Activated naive CD4-positive, alpha-beta T cell treated with anti-CD3 and anti-CD28 coated beads for 36 hours (primary cell): ENCODE results near the gene ZNF621. TPM values are rescaled to one million over a fixed set of nuclear protein-coding genes. Genes with fewer than 3 reads are reported as not detected.
A peak's percentile ranks its signal among the peaks of the same experiment; 100 is the strongest.
"Not testable (repeated sequence)": the region's sequence is repeated elsewhere in the genome, so short reads cannot be mapped to it uniquely, and the experiment has no call there.

Experiments
- CTCF ChIA-PET: fragments of 350-600 bp; sonication (Branson Sonifier 250); formaldehyde crosslinking; loops from one replicate; lab custom pipeline; 2021; ENCODE audit warnings: antibody characterized with exemption; lab: Charles Lee
- DNase-seq: peaks from one replicate; pipeline ENCODE4 v3.0.0-alpha.2; 2020
- H3K27ac Mint-ChIP-seq: one replicate; pipeline ENCODE4 v1.8.0; 2021; ENCODE audit warnings: mild to moderate bottlenecking, mixed read lengths
- H3K27me3 Mint-ChIP-seq: one replicate; pipeline ENCODE4 v1.8.0; 2021; ENCODE audit warnings: low read depth, mixed read lengths
- H3K36me3 Mint-ChIP-seq: one replicate; pipeline ENCODE4 v1.8.0; 2021; ENCODE audit warnings: low read depth, mixed read lengths
- H3K4me1 Mint-ChIP-seq: one replicate; pipeline ENCODE4 v1.8.0; 2021; ENCODE audit warnings: low read depth, mixed read lengths
- H3K4me3 Mint-ChIP-seq: one replicate; pipeline ENCODE4 v1.8.0; 2021; ENCODE audit warnings: mild to moderate bottlenecking, moderate library complexity, mixed read lengths
- H3K9me3 Mint-ChIP-seq: one replicate; pipeline ENCODE4 v1.8.0; 2021; ENCODE audit warnings: mixed read lengths
- intact Hi-C: fragments of 100-400 bp; cut with micrococcal nuclease; formaldehyde crosslinking; loops from one replicate; pipeline ENCODE4 v1.15.1; 2023
- total RNA-seq, 2 experiments: library from RNA; stranded (reverse); gene quantifications; one replicate each; pipeline ENCODE4 v1.2.3, GENCODE V29; 2021

Gene ZNF621
- total RNA-seq, 2 experiments from 2014 or later, result 16.4 to 17.7 TPM

DNA sequence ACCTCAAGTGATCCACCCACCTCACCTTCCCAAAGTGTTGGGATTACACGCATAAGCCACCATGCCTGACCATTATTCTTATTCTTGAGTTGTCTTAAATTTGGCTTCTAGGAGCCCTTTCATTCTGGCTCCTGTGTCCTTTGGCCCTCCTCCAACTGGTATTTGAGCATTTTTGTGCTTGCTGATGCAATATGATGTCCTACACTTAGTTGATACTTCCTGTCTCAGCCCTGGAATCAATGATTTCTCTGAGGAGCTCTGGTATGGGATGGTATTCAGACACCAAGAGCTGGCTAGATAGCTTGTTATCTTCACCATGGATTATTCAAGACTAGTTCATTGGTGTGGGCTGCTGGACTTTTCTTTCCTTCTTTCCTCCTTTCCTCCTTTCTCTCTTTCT is 25.4 kb downstream of the ZNF621 start:
- intact Hi-C loops, result no loop called here

DNA sequence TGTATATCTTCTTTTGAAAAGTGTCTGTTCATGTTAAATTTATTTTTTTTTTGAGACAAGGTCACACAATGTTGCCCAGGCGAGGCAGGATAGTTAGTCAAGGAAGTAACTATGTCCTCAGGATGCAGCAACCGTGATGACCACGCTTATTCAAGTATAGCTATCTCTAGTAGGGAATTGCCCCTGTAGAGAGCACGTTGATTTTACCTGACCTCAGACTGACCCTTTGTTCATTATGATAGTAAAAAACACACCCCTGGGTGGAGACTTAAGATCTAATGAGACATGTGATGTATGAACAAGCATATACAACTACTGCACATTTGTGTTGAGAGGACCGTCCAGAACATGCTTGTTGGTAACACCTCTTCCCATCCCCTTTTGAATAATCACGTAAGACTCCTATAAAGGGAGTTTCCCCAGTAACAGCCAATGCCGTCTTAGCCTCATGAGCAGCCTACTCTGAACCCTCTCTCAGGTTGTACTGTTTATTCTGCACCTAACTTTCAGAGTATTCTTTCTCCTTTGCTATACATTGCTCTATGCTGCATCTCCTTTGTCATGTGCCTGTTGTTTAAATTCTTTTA is 32.9 kb downstream of the ZNF621 start:
- H3K4me1 Mint-ChIP-seq, result no peaks in the 10 kb centered on the region
- H3K9me3 Mint-ChIP-seq, result peaks cover 3% of the 10 kb centered on the region
- no peaks in the 10 kb centered on the region for H3K27me3 Mint-ChIP-seq
- H3K36me3 Mint-ChIP-seq, result peaks cover 1% of the 10 kb centered on the region
- intact Hi-C loops, result no loop called here
- CTCF ChIA-PET, result no interaction called here
- DNase-seq, result no peak
- no peak overlapping the region for H3K4me3 Mint-ChIP-seq
- no peak overlapping the region for H3K27ac Mint-ChIP-seq

More for the DNA sequence above, 25.4 kb downstream of the ZNF621 start:
- no peak overlapping the region for H3K4me3 Mint-ChIP-seq
- H3K9me3 Mint-ChIP-seq, result no peaks in the 10 kb centered on the region
- DNase-seq, result no peak
- CTCF ChIA-PET, result no interaction called here
- H3K4me1 Mint-ChIP-seq, result no peaks in the 10 kb centered on the region
- H3K27me3 Mint-ChIP-seq, result no peaks in the 10 kb centered on the region
- no peak overlapping the region for H3K27ac Mint-ChIP-seq
- no peaks in the 10 kb centered on the region for H3K36me3 Mint-ChIP-seq

DNA sequence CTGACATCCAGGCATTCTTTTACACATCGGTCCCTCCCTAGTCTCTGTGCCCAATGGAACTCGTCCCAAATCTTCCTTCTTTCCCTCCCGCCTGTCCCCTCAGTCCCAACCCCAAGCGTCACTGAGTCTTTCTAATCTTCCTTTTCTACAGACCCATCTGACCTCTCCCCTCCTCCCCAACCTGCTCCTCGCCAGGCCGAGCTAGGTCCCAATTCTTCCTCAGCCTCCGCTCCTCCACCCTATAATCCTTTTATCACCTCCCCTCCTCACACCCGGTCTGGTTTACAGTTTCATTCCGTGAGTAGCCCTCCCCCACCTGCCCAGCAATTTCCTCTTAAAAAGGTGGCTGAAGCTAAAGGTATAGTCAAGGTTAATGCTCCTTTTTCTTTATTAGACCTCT is 37.7 kb downstream of the ZNF621 start:
- not testable (repeated sequence) for H3K4me3 Mint-ChIP-seq

DNA sequence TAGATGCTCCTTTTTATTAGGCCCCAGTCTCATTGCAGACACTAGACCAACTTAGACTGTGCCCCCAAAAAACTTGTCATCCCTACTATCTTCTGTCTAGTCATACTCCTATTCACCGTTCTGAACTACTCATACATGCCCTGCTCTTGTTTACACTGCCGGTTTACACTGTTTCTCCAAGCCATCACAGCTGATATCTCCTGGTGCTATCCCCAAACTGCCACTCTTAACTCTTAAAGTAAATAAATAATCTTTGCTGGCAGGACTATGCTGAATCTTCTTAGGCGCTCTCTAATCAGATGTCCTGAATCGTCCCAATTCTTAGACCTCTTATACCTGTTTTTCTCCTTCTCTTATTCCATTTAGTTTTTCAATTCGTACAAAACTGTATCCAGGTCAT is 40.9 kb downstream of the ZNF621 start:
- DNase-seq, intact Hi-C loops, CTCF ChIA-PET, H3K27me3 Mint-ChIP-seq, H3K36me3 Mint-ChIP-seq, H3K4me3 Mint-ChIP-seq, H3K27ac Mint-ChIP-seq, H3K9me3 Mint-ChIP-seq, H3K4me1 Mint-ChIP-seq: not testable (repeated sequence)

More for the DNA sequence above, 37.7 kb downstream of the ZNF621 start:
- H3K36me3 Mint-ChIP-seq, DNase-seq, H3K4me1 Mint-ChIP-seq, intact Hi-C loops, H3K27me3 Mint-ChIP-seq, CTCF ChIA-PET, H3K27ac Mint-ChIP-seq, H3K9me3 Mint-ChIP-seq: not testable (repeated sequence)

DNA sequence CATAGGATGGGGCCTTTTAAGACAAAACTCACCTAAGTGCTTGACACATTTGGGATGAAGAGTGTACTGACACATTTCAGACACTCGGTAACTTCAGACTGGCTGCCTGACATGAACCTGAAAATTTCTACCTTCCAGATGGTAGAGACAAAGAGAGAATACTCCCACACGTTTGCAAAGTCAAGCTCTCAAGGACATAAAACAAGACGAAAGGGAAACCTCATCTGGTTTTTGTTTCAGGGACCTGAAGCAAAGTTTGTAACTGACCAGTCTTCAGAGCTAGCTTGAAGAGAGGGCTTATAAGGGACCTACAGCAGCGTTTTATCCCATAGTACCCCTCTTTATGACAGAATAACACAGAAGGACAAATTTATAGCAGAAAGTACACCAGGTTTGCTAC is 41.9 kb downstream of the ZNF621 start:
- Mint-ChIP-seq H3K4me3 (no peak overlapping the region), H3K27ac (no peak overlapping the region), H3K27me3 (no peaks in the 10 kb centered on the region), H3K4me1 (no peaks in the 10 kb centered on the region), H3K36me3 (peaks cover 1% of the 10 kb centered on the region), H3K9me3 (peaks cover 10% of the 10 kb centered on the region)
- no peak for DNase-seq
- CTCF ChIA-PET, result no interaction called here
- intact Hi-C loops, result no loop called here

DNA sequence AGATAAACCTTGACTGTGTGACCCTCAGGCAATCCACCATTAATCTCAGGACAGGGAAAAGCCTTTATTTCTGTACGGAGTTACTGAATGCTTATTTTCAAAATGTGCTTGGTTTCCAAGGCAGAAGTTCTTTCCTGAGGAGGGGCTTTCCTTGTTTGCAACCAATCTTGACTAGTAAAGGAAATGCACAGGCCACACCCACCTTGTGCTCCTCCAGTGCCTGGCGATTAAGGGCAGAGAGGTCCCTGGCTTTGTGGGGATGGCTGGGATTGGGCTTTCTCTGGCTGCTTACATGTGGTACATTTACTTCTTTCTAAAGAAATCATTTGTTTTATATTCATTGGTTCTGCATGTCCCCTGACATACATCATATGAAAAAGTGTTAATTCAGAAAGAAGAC is 47.8 kb downstream of the ZNF621 start:
- H3K27me3 Mint-ChIP-seq, result no peaks in the 10 kb centered on the region
- H3K36me3 Mint-ChIP-seq, result no peaks in the 10 kb centered on the region
- intact Hi-C loops, result no loop called here
- peaks cover 6% of the 10 kb centered on the region for H3K9me3 Mint-ChIP-seq
- no peaks in the 10 kb centered on the region for H3K4me1 Mint-ChIP-seq
- no peak for DNase-seq
- H3K4me3 Mint-ChIP-seq, result no peak overlapping the region
- H3K27ac Mint-ChIP-seq, result no peak overlapping the region
- CTCF ChIA-PET, result no interaction called here

DNA sequence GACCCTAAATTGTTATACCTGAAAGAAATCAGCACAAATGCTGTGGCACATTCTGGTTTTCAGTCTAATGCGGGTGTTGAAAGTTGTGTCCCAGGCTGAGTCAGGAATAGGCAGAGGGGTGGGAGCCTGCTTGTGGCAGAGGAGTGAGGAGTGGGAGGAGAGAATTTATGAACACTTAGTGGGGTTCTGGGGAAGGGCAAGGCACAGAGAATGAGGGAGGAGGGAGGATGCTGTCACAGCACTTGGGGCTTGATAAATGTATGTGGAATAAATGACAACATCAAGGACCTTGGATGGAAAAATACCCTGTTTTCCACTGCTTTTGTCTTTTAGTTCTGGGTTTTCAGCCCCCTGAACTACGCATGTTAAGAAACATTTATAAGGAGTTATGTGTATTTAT is 49.3 kb downstream of the ZNF621 start:
- no peak overlapping the region for H3K4me3 Mint-ChIP-seq
- no peak overlapping the region for H3K27ac Mint-ChIP-seq
- H3K27me3 Mint-ChIP-seq, result no peaks in the 10 kb centered on the region
- intact Hi-C loops, result no loop called here
- DNase-seq, result no peak
- H3K4me1 Mint-ChIP-seq, result no peaks in the 10 kb centered on the region
- CTCF ChIA-PET, result no interaction called here
- H3K9me3 Mint-ChIP-seq, result no peaks in the 10 kb centered on the region
- no peaks in the 10 kb centered on the region for H3K36me3 Mint-ChIP-seq

DNA sequence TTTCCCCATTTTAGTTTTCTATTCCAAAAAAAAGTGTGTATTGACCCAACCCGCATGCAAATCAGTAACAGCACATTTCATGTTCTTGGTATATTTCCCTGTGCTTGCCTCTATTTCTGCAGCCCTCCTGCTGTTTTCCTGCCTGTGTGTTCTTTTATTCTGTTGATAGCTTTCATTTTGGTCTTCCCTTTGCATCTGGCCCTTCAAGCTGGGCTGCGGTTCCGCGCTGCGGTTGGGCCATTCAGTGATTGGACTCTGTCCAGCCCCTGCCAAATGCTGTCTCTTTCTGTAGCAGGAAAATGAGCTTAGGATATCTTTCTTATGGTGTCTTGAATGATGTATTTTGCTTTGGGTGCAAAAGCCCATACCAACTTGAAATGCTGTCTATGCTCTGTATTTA is 49.9 kb downstream of the ZNF621 start:
- no peaks in the 10 kb centered on the region for H3K4me1 Mint-ChIP-seq
- H3K4me3 Mint-ChIP-seq, result no peak overlapping the region
- no peak for DNase-seq
- H3K36me3 Mint-ChIP-seq, result no peaks in the 10 kb centered on the region
- H3K27me3 Mint-ChIP-seq, result no peaks in the 10 kb centered on the region
- intact Hi-C loops, result no loop called here
- H3K9me3 Mint-ChIP-seq, result no peaks in the 10 kb centered on the region
- CTCF ChIA-PET, result no interaction called here
- H3K27ac Mint-ChIP-seq, result no peak overlapping the region

DNA sequence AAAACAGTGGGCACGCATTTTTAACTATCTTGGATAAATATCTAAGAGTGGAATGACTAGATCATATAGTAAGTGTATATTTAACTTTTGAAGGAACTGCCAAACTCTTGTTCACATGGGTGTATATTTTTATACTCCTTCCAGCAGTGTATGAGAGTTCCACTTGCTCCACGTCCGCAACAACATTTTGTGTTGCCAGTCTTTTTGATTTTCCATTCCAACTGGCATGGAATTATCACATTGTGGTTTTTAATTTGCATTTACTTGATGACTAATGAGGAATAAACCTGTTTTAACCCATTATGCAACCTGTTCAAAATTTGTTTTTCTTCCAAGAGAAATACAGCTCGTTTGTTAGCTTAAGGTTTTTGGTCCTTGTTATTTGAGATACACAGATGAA is 51.6 kb downstream of the ZNF621 start:
- H3K9me3 Mint-ChIP-seq, result no peaks in the 10 kb centered on the region
- CTCF ChIA-PET, result no interaction called here
- intact Hi-C loops, result no loop called here
- H3K4me1 Mint-ChIP-seq, result no peaks in the 10 kb centered on the region
- no peak overlapping the region for H3K27ac Mint-ChIP-seq
- no peak overlapping the region for H3K4me3 Mint-ChIP-seq
- no peaks in the 10 kb centered on the region for H3K36me3 Mint-ChIP-seq
- H3K27me3 Mint-ChIP-seq, result peaks cover 2% of the 10 kb centered on the region
- DNase-seq, result no peak

DNA sequence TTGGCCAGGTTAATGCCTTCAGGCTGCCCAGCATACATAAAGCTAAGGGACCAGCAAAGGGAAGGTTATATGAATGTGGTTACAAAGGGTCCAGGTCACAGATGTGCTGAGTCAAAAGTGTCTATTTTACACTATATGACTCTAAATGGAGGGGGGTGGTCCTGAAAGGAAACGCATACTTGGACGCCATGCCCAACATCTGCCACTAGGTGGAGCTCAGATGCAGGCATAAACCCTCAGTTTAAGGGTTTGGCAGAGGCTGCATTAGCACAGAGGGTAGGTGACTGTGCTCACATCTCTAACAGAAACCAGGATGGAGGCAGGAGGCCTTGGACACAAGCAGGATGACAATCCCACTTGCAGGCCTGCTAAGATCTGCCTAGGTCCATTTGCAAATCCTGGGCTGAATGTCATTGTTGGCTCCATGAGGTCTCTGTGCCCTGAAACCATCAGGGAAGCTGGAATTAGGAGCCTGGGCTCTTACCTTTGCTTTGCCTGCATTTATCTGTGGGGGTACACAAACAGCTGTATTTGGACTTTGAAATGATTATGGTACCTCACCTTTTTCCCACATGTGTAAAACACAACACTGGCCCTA is 55.8 kb downstream of the ZNF621 start:
- peak; percentile 79 for DNase-seq
- Mint-ChIP-seq H3K36me3 (no peaks in the 10 kb centered on the region), H3K4me3 (no peak overlapping the region), H3K9me3 (no peaks in the 10 kb centered on the region), H3K4me1 (no peaks in the 10 kb centered on the region), H3K27me3 (peaks cover 2% of the 10 kb centered on the region), H3K27ac (no peak overlapping the region)
- intact Hi-C loops, result loop anchor here (1.0 to 10.0 kb wide), 5 partner anchors 253 to 1518 kb away; no protein-coding TSS in a partner anchor
- CTCF ChIA-PET, result interaction anchor here (0.6 to 2.0 kb wide), 17 partner anchors 9 to 1521 kb away, joined by 3 to 7 read pairs (median 3); no protein-coding TSS in a partner anchor

DNA sequence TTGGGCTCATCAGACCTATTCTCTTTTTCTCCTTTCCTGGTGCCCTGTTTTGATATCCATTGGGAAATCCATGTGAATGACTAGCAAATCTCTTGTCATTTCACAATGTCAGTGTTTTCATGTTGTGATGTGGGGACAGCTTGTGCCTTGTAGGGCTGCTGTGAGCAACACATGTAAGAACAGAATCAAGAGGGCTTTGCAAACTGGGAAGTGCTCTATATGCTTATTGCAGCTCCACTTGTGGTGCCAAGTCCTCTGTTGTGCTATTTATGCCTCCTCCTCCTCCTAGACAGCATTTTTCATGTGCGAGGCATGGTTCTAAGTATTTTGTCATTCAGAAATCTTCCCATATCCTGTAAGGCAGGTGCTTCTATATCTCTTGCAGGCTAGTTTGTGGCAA is 56.4 kb downstream of the ZNF621 start:
- Mint-ChIP-seq H3K9me3 (no peaks in the 10 kb centered on the region), H3K27ac (no peak overlapping the region), H3K36me3 (no peaks in the 10 kb centered on the region), H3K4me1 (no peaks in the 10 kb centered on the region), H3K4me3 (no peak overlapping the region), H3K27me3 (peaks cover 2% of the 10 kb centered on the region)
- intact Hi-C loops, result loop anchor here (2.0 to 10.0 kb wide), 3 partner anchors 394 to 1518 kb away; no protein-coding TSS in a partner anchor
- CTCF ChIA-PET, result interaction anchor here (0.5 to 2.0 kb wide), 17 partner anchors 8 to 1521 kb away, joined by 3 to 7 read pairs (median 3); no protein-coding TSS in a partner anchor
- DNase-seq, result no peak

DNA sequence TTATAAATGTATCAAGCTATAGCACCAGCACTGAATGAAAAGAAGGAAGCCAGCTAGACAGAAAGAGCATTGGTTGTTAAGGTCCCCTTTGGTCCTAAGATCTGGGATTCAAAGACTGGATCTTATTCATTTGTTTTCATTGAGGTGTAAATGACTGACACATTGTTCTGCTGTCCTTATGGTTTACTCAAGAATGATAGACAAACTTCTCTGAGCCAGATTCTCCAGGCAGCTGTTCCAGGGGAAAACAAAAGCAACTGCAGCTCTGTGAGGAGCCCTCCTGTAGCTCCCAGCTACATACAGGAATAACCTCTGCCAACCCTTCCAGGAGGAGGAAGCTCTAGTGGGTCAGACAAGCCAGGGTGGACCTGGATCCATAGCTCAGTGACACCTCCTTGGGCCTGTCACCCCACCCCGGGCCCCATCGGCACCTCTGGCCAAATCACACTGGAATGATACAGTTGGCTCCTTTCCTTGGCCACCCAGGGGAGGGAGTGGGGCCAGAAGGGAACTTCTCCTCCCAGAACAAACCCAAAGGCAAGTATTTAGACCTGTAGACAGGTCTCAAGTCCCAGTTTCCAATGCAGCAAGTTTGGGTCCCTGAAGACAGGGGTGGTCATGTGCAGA is 57.8 kb downstream of the ZNF621 start:
- Mint-ChIP-seq H3K36me3 (no peaks in the 10 kb centered on the region), H3K27ac (no peak overlapping the region), H3K4me1 (no peaks in the 10 kb centered on the region), H3K9me3 (no peaks in the 10 kb centered on the region), H3K27me3 (peaks cover 2% of the 10 kb centered on the region), H3K4me3 (no peak overlapping the region)
- CTCF ChIA-PET, result interaction anchor here (0.6 to 1.9 kb wide), 9 partner anchors 67 to 1517 kb away, joined by 3 to 7 read pairs (median 3); no protein-coding TSS in a partner anchor
- no peak for DNase-seq
- intact Hi-C loops, result loop anchor here (5.0 to 10.0 kb wide), 2 partner anchors 392 to 620 kb away; no protein-coding TSS in a partner anchor
